Peyer's patch (tissue), 4 donors: ENCODE results near the gene NOX5. TPM values are rescaled to one million over a fixed set of nuclear protein-coding genes. Genes with fewer than 3 reads are reported as not detected.
"Not testable (repeated sequence)": the region's sequence is repeated elsewhere in the genome, so short reads cannot be mapped to it uniquely, and the experiment has no call there.

Experiments
- DNase-seq, 3 donors: peaks; one replicate each; pipeline ENCODE4 v3.0.0-alpha.2; 2017 to 2019
- H3K27ac ChIP-seq, 4 donors: fragments of 200-600 bp; sonication (generic); one replicate each; pipeline ENCODE4 v1.5.1; 2016 to 2019
- H3K27me3 ChIP-seq, 2 donors: fragments of 200-600 bp; sonication (generic); one replicate each; pipeline ENCODE4 v1.5.1; 2019
- H3K36me3 ChIP-seq, 3 donors: fragments of 200-600 bp; sonication (generic); one replicate each; pipeline ENCODE4 v1.5.1; 2016 to 2019
- H3K4me1 ChIP-seq, 4 donors: fragments of 200-600 bp; sonication (generic); one replicate each; pipeline ENCODE4 v1.5.1; 2016 to 2019
- H3K4me3 ChIP-seq, 4 donors: fragments of 200-600 bp; sonication (generic); 1 replicate in 3 of 4; 2 replicates in 1 of 4; pipeline ENCODE4 v1.5.1; 2016 to 2019; ENCODE audit warnings: mild to moderate bottlenecking in 1 of 4
- H3K9me3 ChIP-seq, 4 donors: fragments of 200-600 bp; sonication (generic); one replicate each; pipeline ENCODE4 v1.5.1; 2016 to 2019; ENCODE audit warnings: mild to moderate bottlenecking in 1 of 4
- POLR2A ChIP-seq, 2 donors: fragments of 450-650 bp; IDR thresholded peaks; one replicate each; pipeline ENCODE4 v1.5.1; 2017; ENCODE audit warnings: antibody characterized with exemption in 2 of 2, mild to moderate bottlenecking in 2 of 2, moderate library complexity in 2 of 2
- total RNA-seq, 4 donors: library from RNA; depleted of rRNA; stranded (reverse); fragments of >200 nt; gene quantifications; one replicate each; pipeline ENCODE4 v1.1.0, GENCODE V29; 2016
- TF ChIP-seq, protein P1 (sequence below), 6 experiments: fragments of 450-650 bp in 4 of 6; fragments of 200-600 bp in 2 of 6; sonication (generic) in 1 of 6; IDR thresholded peaks; one replicate each; pipeline ENCODE4 v1.5.1; 2017 to 2019; ENCODE audit warnings: antibody characterized with exemption in 6 of 6, mild to moderate bottlenecking in 3 of 6, moderate library complexity in 1 of 6

Gene NOX5
- total RNA-seq, 4 donors from 2014 or later = 0.13 to 5.0 TPM; not detected in 2

DNA sequence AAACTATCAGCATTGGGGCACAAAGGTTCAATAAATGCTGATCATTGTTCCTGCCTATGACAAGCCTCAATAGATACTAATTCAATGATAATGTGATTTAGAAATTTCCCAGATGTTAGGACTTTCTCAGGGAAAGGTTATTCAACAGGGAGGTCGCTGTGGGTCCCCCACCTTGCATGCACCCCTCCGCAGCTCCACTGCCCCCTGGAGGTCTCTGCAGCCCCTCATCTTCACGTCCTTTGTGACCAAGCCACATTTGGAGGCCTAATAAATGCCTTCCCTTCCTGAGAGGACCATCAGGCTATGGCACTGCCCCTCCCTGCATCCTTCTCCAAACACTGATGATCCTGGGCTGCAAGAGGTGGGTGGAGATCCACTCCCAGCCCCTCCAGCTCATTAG is 50.2 kb downstream of the NOX5 start:
- Histone ChIP-seq H3K4me3 (no peak overlapping the region), H3K9me3 (peaks cover 0 to 7% (median 0%) of the 10 kb centered on the region in 4 donors), H3K27ac (no peak overlapping the region), H3K27me3 (no peaks in the 10 kb centered on the region), H3K36me3 (no peaks in the 10 kb centered on the region), H3K4me1 (peaks cover 0 to 12% (median 2%) of the 10 kb centered on the region in 4 donors)
- TF ChIP-seq, protein P1, sequence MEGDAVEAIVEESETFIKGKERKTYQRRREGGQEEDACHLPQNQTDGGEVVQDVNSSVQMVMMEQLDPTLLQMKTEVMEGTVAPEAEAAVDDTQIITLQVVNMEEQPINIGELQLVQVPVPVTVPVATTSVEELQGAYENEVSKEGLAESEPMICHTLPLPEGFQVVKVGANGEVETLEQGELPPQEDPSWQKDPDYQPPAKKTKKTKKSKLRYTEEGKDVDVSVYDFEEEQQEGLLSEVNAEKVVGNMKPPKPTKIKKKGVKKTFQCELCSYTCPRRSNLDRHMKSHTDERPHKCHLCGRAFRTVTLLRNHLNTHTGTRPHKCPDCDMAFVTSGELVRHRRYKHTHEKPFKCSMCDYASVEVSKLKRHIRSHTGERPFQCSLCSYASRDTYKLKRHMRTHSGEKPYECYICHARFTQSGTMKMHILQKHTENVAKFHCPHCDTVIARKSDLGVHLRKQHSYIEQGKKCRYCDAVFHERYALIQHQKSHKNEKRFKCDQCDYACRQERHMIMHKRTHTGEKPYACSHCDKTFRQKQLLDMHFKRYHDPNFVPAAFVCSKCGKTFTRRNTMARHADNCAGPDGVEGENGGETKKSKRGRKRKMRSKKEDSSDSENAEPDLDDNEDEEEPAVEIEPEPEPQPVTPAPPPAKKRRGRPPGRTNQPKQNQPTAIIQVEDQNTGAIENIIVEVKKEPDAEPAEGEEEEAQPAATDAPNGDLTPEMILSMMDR (IDR thresholded peaks at IDR 0.05) = no peak
- no peak for TF ChIP-seq POLR2A (IDR thresholded peaks at IDR 0.05)
- DNase-seq = no peak

DNA sequence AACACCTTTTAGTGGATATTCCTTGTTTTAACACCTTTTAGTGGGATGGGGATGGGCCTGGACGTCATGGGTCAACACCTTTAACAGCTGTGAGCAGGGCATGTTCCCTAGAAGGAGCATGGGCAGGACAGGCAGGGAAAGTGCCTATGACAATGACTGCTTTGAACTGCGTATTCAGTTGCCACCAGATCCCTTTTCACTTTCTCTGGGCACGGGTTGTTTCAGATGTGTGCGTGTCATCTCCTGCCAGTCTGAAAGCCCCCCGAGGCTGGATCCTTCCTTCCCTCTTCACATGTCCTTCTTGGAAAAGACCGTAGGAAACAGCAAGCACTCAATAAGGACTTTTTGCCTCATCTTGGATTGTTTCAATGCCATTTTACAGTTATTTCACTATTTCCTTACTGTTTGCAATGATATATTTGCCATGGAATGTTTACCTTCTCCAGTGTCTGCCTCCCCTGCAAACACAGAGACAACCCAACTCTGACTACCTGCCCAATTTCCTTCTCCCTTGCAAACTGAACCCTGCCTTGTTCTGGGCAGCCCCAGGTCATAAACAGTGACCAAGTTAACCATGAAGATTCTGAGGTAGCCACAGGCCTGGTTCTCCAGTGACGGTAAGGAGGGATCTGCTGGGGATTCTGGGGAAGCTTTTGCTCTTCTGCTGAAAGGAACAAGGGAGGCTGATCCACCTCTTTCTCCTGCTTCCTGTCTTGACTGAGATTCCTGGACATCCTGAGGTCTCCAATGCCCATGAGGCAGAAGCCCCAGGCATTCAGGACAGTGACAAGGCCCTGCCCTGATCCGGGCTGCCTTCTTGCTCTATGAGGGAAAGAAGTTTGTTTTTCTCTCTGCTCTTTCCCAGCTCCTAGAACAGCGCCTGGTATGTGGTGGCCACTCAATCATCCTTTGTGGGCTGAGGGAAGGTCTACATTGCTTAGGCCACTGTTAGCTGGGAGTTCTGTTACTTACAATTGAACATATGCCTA is 51.8 kb downstream of the NOX5 start:
- no peak overlapping the region for H3K27ac ChIP-seq
- no peak for TF ChIP-seq POLR2A (IDR thresholded peaks at IDR 0.05)
- TF ChIP-seq, protein P1 (IDR thresholded peaks at IDR 0.05) = no peak
- H3K36me3 ChIP-seq = no peaks in the 10 kb centered on the region
- peaks cover 0 to 7% (median 0%) of the 10 kb centered on the region in 4 donors for H3K9me3 ChIP-seq
- no peaks in the 10 kb centered on the region for H3K4me1 ChIP-seq
- no peak overlapping the region for H3K4me3 ChIP-seq
- no peaks in the 10 kb centered on the region for H3K27me3 ChIP-seq
- no peak for DNase-seq

DNA sequence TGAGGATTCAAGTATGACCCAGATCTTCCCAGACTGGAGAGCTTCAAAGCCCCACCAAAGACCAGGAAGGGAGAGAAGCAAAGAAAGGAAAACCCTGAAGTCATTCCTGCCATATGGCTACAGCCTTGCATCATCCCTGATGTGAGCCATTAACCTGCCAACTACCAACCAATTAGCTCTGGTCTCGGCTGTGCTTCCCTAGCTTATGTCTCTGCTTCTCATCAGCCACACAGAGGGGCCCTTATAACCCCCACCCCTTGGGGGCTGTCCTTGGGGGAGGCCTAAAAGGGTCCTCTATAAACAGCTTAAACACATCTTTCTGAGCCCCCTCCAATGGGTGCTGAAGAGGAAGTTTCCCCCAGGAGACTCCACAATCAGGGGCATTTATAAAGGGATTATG is 52.8 kb downstream of the NOX5 start:
- DNase-seq = no peak
- H3K4me1 ChIP-seq = no peaks in the 10 kb centered on the region
- no peak for TF ChIP-seq POLR2A (IDR thresholded peaks at IDR 0.05)
- TF ChIP-seq, protein P1 (IDR thresholded peaks at IDR 0.05) = no peak
- no peak overlapping the region for H3K4me3 ChIP-seq
- H3K27me3 ChIP-seq = no peaks in the 10 kb centered on the region
- H3K36me3 ChIP-seq = no peaks in the 10 kb centered on the region
- H3K27ac ChIP-seq = no peak overlapping the region
- H3K9me3 ChIP-seq = peaks cover 0 to 7% (median 0%) of the 10 kb centered on the region in 4 donors

DNA sequence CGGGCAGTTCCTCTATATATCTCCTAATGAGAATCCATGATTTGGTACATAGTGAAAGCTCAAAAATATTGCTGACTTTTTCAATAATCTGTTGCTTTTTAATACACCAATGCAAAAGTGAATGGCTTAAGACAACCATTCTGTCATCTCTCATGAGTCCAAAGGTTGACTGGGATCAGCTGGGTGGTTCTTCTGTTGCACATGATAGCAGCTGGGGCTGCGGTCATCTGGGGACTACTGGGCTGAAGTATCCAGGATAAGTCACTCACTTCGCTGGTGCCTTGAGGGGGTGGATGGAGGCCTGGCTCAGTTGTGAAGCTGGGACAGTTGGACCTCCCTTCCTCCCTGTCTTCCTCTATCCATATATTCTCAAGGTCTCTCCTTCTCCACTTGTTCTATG is 53.7 kb downstream of the NOX5 start:
- Histone ChIP-seq H3K27me3 (no peaks in the 10 kb centered on the region), H3K36me3 (no peaks in the 10 kb centered on the region), H3K4me1 (no peaks in the 10 kb centered on the region), H3K9me3 (peaks cover 0 to 7% (median 0%) of the 10 kb centered on the region in 4 donors), H3K4me3 (no peak overlapping the region), H3K27ac (no peak overlapping the region)
- TF ChIP-seq, protein P1 (IDR thresholded peaks at IDR 0.05) = no peak
- no peak for TF ChIP-seq POLR2A (IDR thresholded peaks at IDR 0.05)
- DNase-seq = no peak

DNA sequence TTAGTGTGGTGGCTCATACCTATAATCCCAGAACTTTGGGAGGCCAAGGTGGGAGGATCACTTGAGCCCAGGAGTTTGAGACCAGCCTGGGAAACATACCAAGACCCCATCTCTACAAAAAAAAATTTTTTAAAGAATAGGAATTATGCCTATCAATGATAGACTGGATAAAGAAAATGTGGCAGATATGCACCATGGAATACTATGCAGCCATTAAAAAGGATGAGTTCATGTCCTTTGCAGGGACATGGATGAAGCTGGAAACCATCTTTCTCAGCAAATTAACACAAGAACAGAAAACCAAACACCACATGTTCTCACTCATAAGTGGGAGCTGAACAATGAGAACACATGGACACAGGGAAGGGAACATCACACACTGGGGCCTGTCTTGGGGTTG is 54.8 kb downstream of the NOX5 start:
- not testable (repeated sequence) for H3K27me3 ChIP-seq, H3K9me3 ChIP-seq, H3K36me3 ChIP-seq, H3K4me3 ChIP-seq, H3K27ac ChIP-seq, H3K4me1 ChIP-seq, DNase-seq

DNA sequence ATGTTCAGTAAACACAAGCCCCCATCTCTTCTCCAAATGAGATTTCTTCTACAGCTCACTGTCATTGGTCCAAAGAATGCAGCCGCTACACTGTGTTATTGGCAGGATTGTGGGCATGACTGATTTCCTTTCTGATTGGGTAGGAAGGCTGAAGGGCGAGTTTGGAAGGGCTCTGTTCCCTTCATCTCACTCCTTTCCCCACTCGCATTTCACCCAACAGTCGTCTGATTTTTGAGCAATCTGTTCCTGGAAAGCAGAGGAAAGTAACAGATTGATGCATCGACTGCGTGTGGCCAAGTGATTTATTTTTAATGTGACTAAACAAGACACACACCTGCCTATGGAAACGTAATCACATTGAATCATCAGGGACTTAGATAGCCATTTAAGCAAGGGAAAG is 55.5 kb downstream of the NOX5 start:
- no peaks in the 10 kb centered on the region for H3K27me3 ChIP-seq
- TF ChIP-seq, protein P1 (IDR thresholded peaks at IDR 0.05) = no peak
- TF ChIP-seq POLR2A (IDR thresholded peaks at IDR 0.05) = no peak
- no peak overlapping the region for H3K27ac ChIP-seq
- peaks cover 0 to 5% (median 0%) of the 10 kb centered on the region in 4 donors for H3K4me1 ChIP-seq
- peaks cover 0 to 7% (median 0%) of the 10 kb centered on the region in 4 donors for H3K9me3 ChIP-seq
- no peak overlapping the region for H3K4me3 ChIP-seq
- DNase-seq = no peak
- H3K36me3 ChIP-seq = no peaks in the 10 kb centered on the region
